Hematopoietic multipotent progenitor cell treated with erythropoietin and hydrocortisone succinate and interleukin-3 and kit ligand, for 4 days (in vitro differentiated cells): Measurements from ENCODE around the gene PXYLP1.
"Not testable (repeated sequence)": the region's sequence is repeated elsewhere in the genome, so short reads cannot be mapped to it uniquely, and the experiment has no call there.

ENCODE experiments used
- DNase-seq: peaks from one replicate; pipeline ENCODE4 v3.0.0-alpha.2; 2015

PXYLP1 gene

GRCh38 chr3:141302364-141303141, 70.9 kb downstream of the PXYLP1 start:
- peak; percentile 40 for DNase-seq

GRCh38 chr3:141303481-141304223, 72.0 kb downstream of the PXYLP1 start:
- DNase-seq: peak; percentile 91

GRCh38 chr3:141305436-141305835, 73.8 kb downstream of the PXYLP1 start:
- DNase-seq: peak; percentile 59

GRCh38 chr3:141306276-141306675, 74.7 kb downstream of the PXYLP1 start:
- no peak for DNase-seq

GRCh38 chr3:141306922-141307321, 75.3 kb downstream of the PXYLP1 start:
- no peak for DNase-seq

GRCh38 chr3:141307351-141308059, 75.9 kb downstream of the PXYLP1 start:
- DNase-seq: no peak

- DNase-seq: no peak
Observed at GRCh38 chr3:141308588-141309218, 77.1 kb downstream of the PXYLP1 start.

- DNase-seq: no peak
Observed at GRCh38 chr3:141311170-141311495, 79.5 kb downstream of the PXYLP1 start.

GRCh38 chr3:141311496-141312353, 80.1 kb downstream of the PXYLP1 start:
- DNase-seq: peak; percentile 99

- DNase-seq: peak; percentile 95
Observed at GRCh38 chr3:141312354-141313092, 80.9 kb downstream of the PXYLP1 start.

GRCh38 chr3:141313093-141313683, 81.6 kb downstream of the PXYLP1 start:
- no peak for DNase-seq

GRCh38 chr3:141314415-141314814, 82.8 kb downstream of the PXYLP1 start:
- DNase-seq: not testable (repeated sequence)

GRCh38 chr3:141316851-141317250, 85.2 kb downstream of the PXYLP1 start:
- no peak for DNase-seq

GRCh38 chr3:141320399-141321108, 88.9 kb downstream of the PXYLP1 start:
- no peak for DNase-seq

GRCh38 chr3:141321109-141321497, 89.5 kb downstream of the PXYLP1 start:
- no peak for DNase-seq

- no peak for DNase-seq
Observed at GRCh38 chr3:141323936-141324704, 92.5 kb downstream of the PXYLP1 start.

- no peak for DNase-seq
Observed at GRCh38 chr3:141326123-141326522, 94.5 kb downstream of the PXYLP1 start.

GRCh38 chr3:141326626-141327025, 95.0 kb downstream of the PXYLP1 start:
- DNase-seq: no peak

- DNase-seq: no peak
Observed at GRCh38 chr3:141328286-141329166, 96.9 kb downstream of the PXYLP1 start.
